ENCODE results near the gene TMEM117.

TMEM117 gene

DNA sequence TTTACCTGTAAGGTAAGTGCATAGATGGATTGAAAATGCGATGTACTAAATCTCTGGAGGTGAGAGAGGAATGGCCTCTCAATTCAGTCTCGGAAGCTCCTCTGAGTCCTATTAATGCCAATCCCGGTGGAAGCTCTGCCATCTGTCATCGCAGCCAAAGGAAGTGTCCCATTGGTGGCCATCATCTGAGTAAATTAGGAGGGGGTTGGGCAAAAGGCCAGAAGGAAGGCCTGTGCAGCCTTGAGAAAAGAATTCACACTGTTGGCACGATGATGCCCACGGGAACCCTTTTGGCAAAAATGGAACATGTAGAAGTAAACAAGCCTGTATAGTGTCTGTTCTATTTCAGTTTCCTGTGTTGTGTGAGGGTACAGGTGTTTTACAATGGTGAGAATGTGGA is 545.5 kb downstream of the TMEM117 start:
- no peak for DNase-seq (ENCODE audit: low read depth)
- TF ChIP-seq, protein P1, sequence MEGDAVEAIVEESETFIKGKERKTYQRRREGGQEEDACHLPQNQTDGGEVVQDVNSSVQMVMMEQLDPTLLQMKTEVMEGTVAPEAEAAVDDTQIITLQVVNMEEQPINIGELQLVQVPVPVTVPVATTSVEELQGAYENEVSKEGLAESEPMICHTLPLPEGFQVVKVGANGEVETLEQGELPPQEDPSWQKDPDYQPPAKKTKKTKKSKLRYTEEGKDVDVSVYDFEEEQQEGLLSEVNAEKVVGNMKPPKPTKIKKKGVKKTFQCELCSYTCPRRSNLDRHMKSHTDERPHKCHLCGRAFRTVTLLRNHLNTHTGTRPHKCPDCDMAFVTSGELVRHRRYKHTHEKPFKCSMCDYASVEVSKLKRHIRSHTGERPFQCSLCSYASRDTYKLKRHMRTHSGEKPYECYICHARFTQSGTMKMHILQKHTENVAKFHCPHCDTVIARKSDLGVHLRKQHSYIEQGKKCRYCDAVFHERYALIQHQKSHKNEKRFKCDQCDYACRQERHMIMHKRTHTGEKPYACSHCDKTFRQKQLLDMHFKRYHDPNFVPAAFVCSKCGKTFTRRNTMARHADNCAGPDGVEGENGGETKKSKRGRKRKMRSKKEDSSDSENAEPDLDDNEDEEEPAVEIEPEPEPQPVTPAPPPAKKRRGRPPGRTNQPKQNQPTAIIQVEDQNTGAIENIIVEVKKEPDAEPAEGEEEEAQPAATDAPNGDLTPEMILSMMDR (conservative IDR thresholded peaks at IDR 0.05; ENCODE audit: low read depth, low read length) = no peak
- H3K4me3 ChIP-seq (ENCODE audit: low read length) = no peak overlapping the region

DNA sequence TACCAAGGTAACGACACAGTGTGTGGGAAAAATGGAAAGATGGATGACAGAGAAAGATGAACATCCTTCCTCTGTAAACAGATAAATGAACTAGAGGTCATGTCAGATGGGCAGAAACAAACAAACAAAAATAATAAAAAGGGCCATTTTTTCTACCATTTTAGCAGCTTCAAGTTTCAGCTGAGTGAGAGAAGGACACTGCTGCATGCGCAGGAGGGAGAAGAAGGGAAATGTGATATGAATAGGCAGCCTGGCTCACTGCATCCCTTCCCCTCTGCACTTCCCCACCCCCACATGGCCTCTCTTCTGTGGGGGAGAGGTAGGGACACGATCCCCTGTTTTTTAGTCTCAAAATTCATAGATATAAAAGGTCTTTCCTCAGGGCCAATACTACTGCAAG is 548.3 kb downstream of the TMEM117 start:
- H3K4me3 ChIP-seq (ENCODE audit: low read length) = no peak overlapping the region
- no peak for DNase-seq (ENCODE audit: low read depth)
- TF ChIP-seq, protein P1 (conservative IDR thresholded peaks at IDR 0.05; ENCODE audit: low read depth, low read length) = no peak

DNA sequence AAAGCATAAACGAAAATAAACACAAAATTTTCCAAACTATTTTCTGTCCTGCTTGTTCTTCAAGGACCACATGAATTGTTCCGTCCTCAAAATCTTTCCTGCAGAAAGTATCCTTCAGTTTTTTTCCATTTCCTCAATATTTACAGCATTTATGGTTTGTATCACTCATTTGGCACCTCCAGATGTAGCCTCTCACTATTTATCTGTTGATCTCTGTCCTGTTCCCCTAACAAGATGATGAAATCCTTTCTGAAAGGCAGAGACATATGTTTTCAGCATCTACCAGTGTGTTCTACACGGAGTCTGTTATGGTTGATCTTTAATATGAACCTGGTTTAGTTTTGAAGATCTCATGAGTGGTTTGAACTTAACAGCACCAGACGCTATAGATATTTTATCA is 550.1 kb downstream of the TMEM117 start:
- TF ChIP-seq, protein P1 (conservative IDR thresholded peaks at IDR 0.05; ENCODE audit: low read depth, low read length) = no peak
- H3K4me3 ChIP-seq (ENCODE audit: low read length) = no peak overlapping the region
- no peak for DNase-seq (ENCODE audit: low read depth)

DNA sequence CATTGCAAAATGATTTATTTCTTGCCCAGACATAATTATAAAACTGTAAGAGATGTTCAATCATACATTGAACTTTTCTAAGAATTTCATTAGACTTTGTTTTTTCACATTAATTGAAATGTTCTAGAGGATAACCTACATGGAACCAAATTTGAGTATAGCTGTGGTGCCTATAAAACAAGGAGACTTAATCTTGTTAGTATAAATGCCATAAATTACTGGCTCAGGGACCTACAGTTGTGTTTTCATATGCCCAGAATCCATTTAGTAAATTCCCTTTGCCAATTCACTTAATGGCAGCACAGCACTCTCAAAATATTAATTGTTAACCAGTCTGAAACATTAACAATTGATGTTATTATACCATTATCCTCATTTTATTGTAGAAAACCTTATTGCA is 551.7 kb downstream of the TMEM117 start:
- DNase-seq (ENCODE audit: low read depth) = no peak
- H3K4me3 ChIP-seq (ENCODE audit: low read length) = no peak overlapping the region
- TF ChIP-seq, protein P1 (conservative IDR thresholded peaks at IDR 0.05; ENCODE audit: low read depth, low read length) = no peak

DNA sequence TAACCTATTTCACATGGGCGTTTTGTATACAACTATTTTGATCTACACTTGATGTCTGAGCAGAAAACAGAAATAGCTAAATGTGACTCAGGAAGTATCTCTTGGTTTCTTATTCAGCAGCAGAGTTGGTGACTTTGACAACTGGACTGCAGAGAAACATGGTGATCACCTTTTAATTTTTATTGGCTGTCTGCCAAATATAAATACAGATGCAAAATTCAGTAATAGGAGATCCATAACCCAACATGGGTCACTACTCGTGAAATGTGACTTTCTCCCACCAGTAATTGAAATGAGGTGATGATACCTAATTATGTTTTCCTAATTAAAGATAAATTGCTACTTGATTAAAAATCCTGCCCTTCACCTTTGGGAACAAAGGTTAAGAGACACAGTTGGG is 553.2 kb downstream of the TMEM117 start:
- H3K4me3 ChIP-seq (ENCODE audit: low read length) = no peak overlapping the region
- TF ChIP-seq, protein P1 (conservative IDR thresholded peaks at IDR 0.05; ENCODE audit: low read depth, low read length) = no peak
- no peak for DNase-seq (ENCODE audit: low read depth)

DNA sequence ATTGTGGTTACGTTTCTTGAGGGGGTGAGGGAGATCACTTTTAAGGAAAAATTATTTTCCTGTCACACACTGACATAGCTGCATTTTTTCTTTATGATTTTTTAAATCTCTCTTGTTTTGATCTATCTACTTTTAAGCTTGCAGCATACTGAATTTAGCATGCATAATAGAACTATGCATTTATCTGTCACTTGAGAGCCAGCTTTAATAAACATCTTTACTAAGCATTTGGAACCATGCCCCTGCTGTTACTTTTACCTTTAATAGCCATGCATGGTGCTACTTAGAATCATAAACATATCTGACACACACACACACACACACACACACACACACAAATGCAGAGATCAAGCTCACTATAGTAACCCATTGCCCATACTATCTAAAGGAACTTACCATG is 554.0 kb downstream of the TMEM117 start:
- H3K4me3 ChIP-seq (ENCODE audit: low read length) = no peak overlapping the region
- DNase-seq (ENCODE audit: low read depth) = no peak
- TF ChIP-seq, protein P1 (conservative IDR thresholded peaks at IDR 0.05; ENCODE audit: low read depth, low read length) = no peak

DNA sequence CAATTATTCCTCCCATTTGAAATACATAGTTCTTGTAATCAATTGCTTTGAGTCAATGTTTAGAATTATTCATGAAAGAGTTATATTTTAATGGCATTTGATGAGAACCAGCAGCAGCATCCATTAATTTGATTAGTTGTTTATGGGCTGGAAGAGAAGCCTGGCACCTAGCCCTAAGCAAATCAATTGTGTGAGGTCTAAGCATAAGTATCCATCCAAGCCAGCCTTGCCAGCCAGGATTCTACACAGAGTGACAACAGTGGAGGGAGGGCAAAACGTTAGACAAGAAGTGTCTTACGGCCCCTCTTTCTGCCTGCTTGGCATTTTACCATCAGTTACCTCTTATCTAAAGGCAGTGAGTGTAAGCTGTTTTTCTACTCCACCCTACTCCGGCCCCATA is 561.8 kb downstream of the TMEM117 start:
- TF ChIP-seq, protein P1 (conservative IDR thresholded peaks at IDR 0.05; ENCODE audit: low read depth, low read length) = no peak
- DNase-seq (ENCODE audit: low read depth) = no peak
- no peak overlapping the region for H3K4me3 ChIP-seq (ENCODE audit: low read length)
